Mesenchymal stem cell (in vitro differentiated cells and primary cell): ENCODE results near the gene ANXA9.

Source experiments
- DNase-seq: peaks from one replicate; pipeline ENCODE4 v3.0.0-alpha.2; 2013
- H2AFZ ChIP-seq: one replicate; pipeline ENCODE4 v1.6.1; 2013; ENCODE audit warnings: low read depth, mild to moderate bottlenecking, control low read depth, inconsistent platforms, low read length, moderate library complexity
- H2AK5ac ChIP-seq: 2 replicates; pipeline ENCODE4 v1.6.1; 2013; ENCODE audit warnings: low read length, moderate library complexity, mild to moderate bottlenecking, inconsistent platforms; ENCODE audit not compliant: severe bottlenecking
- H2BK120ac ChIP-seq: one replicate; pipeline ENCODE4 v1.6.1; 2013; ENCODE audit warnings: low read depth, mild to moderate bottlenecking, inconsistent platforms, low read length, moderate library complexity
- H2BK12ac ChIP-seq, 2 experiments: one replicate each; pipeline ENCODE4 v1.6.1; 2013; ENCODE audit warnings: inconsistent platforms in 2 of 2, low read length in 2 of 2, mild to moderate bottlenecking in 2 of 2, moderate library complexity in 2 of 2, control low read depth in 1 of 2
- H2BK15ac ChIP-seq: one replicate; pipeline ENCODE4 v1.6.1; 2013; ENCODE audit warnings: mild to moderate bottlenecking, low read depth, inconsistent platforms; ENCODE audit not compliant: poor library complexity, severe bottlenecking
- H2BK5ac ChIP-seq: 2 replicates; pipeline ENCODE4 v1.6.1; 2013; ENCODE audit warnings: low read depth, mild to moderate bottlenecking, low read length, control low read depth, inconsistent platforms; ENCODE audit not compliant: poor library complexity, severe bottlenecking
- H3K14ac ChIP-seq, 2 experiments: one replicate each; pipeline ENCODE4 v1.6.1; 2013; ENCODE audit warnings: inconsistent platforms in 2 of 2, low read length in 2 of 2, control low read depth in 1 of 2, mild to moderate bottlenecking in 1 of 2, moderate library complexity in 1 of 2
- H3K18ac ChIP-seq, 2 experiments: one replicate each; pipeline ENCODE4 v1.6.1; 2013; ENCODE audit warnings: inconsistent platforms in 2 of 2, low read length in 2 of 2, control low read depth in 1 of 2, low read depth in 1 of 2, mild to moderate bottlenecking in 1 of 2
- H3K23ac ChIP-seq, 2 experiments: one replicate each; pipeline ENCODE4 v1.6.1; 2013; ENCODE audit warnings: inconsistent platforms in 2 of 2, low read length in 2 of 2, mild to moderate bottlenecking in 2 of 2, moderate library complexity in 2 of 2, control low read depth in 1 of 2
- H3K27ac ChIP-seq: 2 replicates; pipeline ENCODE4 v1.5.1; 2013; ENCODE audit warnings: mild to moderate bottlenecking, moderate library complexity, low read length, control low read depth, inconsistent platforms; ENCODE audit not compliant: poor library complexity, severe bottlenecking
- H3K27me3 ChIP-seq, 2 experiments: 2 replicates each; pipeline versions ENCODE4 v1.6.1 to v1.7.0; 2013; ENCODE audit warnings: low read length in 2 of 2, mild to moderate bottlenecking in 2 of 2, moderate library complexity in 2 of 2, control low read depth in 1 of 2, inconsistent platforms in 1 of 2; ENCODE audit not compliant: control insufficient read depth in 1 of 2, insufficient read depth in 1 of 2
- H3K36me3 ChIP-seq, 2 experiments: 2 replicates each; pipeline versions ENCODE4 v1.6.1 to v1.7.0; 2013; ENCODE audit warnings: low read length in 2 of 2, control low read depth in 1 of 2, inconsistent platforms in 1 of 2, low read depth in 1 of 2, mild to moderate bottlenecking in 1 of 2; ENCODE audit not compliant: insufficient read depth in 2 of 2, control insufficient read depth in 1 of 2
- H3K4ac ChIP-seq, 2 experiments: one replicate each; pipeline ENCODE4 v1.6.1; 2013; ENCODE audit warnings: inconsistent platforms in 2 of 2, low read length in 2 of 2, mild to moderate bottlenecking in 2 of 2, moderate library complexity in 2 of 2, control low read depth in 1 of 2, low read depth in 1 of 2
- H3K4me1 ChIP-seq: 2 replicates; pipeline ENCODE4 v1.6.1; 2013; ENCODE audit warnings: low read depth, low read length, control low read depth; ENCODE audit not compliant: control insufficient read depth, insufficient read depth
- H3K4me2 ChIP-seq: 2 replicates; pipeline ENCODE4 v1.6.1; 2013; ENCODE audit warnings: low read length, mild to moderate bottlenecking, inconsistent platforms; ENCODE audit not compliant: poor library complexity, severe bottlenecking
- H3K4me3 ChIP-seq, 2 experiments: 2 replicates each; pipeline versions ENCODE4 v1.5.1 to v1.7.0; 2013; ENCODE audit warnings: low read length in 2 of 2, mild to moderate bottlenecking in 2 of 2, control low read depth in 1 of 2, low read depth in 1 of 2; ENCODE audit not compliant: insufficient read depth in 1 of 2
- H3K79me1 ChIP-seq: replicated peaks from 2 replicates; pipeline ENCODE4 v1.6.1; 2013; ENCODE audit warnings: mild to moderate bottlenecking, control low read depth, low read length, inconsistent platforms; ENCODE audit not compliant: poor library complexity, severe bottlenecking
- H3K9ac ChIP-seq: 2 replicates; pipeline ENCODE4 v1.7.0; 2013; ENCODE audit warnings: mild to moderate bottlenecking, low read length, moderate library complexity
- H3K9me3 ChIP-seq: 2 replicates; pipeline ENCODE4 v1.7.0; 2013; ENCODE audit warnings: mild to moderate bottlenecking, low read length; ENCODE audit not compliant: control insufficient read depth
- H4K8ac ChIP-seq: one replicate; pipeline ENCODE4 v1.6.1; 2013; ENCODE audit warnings: inconsistent platforms, mild to moderate bottlenecking, low read length, moderate library complexity
- H4K91ac ChIP-seq: one replicate; pipeline ENCODE4 v1.6.1; 2013; ENCODE audit warnings: mild to moderate bottlenecking, low read length, inconsistent platforms
- WGBS: methylation state at CpG from one replicate; pipeline ENCODE4 v1.1.7; 2013; ENCODE audit warnings: mixed read lengths; 5-methylcytosine and 5-hydroxymethylcytosine counted together

Gene ANXA9

DNA sequence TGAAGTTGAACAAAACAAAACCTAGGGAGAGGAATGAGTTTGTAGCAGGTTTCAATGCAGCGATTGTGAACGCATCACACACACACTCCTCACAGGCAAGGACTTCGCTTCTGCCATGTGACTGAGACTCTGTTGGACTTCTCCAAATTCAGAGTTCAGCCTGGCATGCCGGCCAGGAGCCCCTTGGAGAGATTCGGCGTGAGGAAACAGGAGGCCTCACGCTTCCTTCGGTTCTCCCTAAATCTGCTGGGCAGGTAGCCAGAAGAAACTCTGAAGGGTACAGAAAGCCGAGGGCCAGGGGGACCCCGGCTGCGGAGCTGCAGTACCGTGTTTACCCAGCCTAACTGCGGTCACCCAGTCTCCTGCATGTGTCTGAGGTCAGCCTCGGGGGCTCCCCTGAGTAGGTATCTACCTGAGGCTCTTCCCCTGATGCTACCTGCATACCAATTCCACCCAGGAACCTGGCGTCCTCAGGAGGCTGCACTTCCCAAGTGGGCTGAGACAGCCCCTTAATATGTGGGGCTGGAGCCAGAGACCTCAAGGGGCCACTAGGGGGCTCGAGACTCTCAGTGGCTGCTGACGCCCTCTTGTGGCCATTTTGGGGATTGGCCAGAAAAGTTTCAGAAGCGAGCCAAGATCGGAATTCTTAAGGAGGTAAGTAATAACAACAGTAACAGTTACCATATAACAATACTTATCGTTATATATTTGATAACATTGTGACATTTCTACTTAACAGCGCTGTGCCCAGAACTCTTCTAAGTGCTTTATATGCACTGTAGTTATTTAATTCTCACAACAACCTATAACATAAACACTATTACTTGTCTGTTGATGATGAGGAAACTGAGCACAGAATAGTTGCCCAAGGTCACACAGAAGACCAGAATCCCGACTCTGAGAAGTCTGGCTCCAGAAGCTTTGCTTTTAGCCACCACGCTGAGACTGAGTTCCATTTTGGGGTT, 2.7 kb upstream of the ANXA9 start:
- Histone ChIP-seq H3K27me3 (no peaks in the 10 kb centered on the region), H3K79me1 (no peaks in the 10 kb centered on the region), H3K14ac (no peak overlapping the region), H2BK120ac (no peak overlapping the region), H3K9me3 (no peaks in the 10 kb centered on the region), H2BK5ac (no peak overlapping the region), H4K91ac (no peak overlapping the region), H3K4me1 (peaks cover 28% of the 10 kb centered on the region), H4K8ac (peak overlapping the region; percentile 51), H2AFZ (peak overlapping the region; percentile 8), H3K9ac (peak overlapping the region; percentile 68), H3K36me3 (no peaks in the 10 kb centered on the region), H3K18ac (peak overlapping the region in 1 of 2 experiments; percentile 37), H3K4me3 (no peak overlapping the region), H2BK12ac (peak overlapping the region in 1 of 2 experiments; percentile 56), H3K23ac (no peak overlapping the region), H3K27ac (no peak overlapping the region), H3K4ac (no peak overlapping the region), H3K4me2 (no peak overlapping the region), H2BK15ac (peak overlapping the region; percentile 54), H2AK5ac (peak overlapping the region; percentile 92)
- peak; percentile 91 for DNase-seq
- 56% methylated on average over 18 of the region's 23 CpGs for WGBS

DNA sequence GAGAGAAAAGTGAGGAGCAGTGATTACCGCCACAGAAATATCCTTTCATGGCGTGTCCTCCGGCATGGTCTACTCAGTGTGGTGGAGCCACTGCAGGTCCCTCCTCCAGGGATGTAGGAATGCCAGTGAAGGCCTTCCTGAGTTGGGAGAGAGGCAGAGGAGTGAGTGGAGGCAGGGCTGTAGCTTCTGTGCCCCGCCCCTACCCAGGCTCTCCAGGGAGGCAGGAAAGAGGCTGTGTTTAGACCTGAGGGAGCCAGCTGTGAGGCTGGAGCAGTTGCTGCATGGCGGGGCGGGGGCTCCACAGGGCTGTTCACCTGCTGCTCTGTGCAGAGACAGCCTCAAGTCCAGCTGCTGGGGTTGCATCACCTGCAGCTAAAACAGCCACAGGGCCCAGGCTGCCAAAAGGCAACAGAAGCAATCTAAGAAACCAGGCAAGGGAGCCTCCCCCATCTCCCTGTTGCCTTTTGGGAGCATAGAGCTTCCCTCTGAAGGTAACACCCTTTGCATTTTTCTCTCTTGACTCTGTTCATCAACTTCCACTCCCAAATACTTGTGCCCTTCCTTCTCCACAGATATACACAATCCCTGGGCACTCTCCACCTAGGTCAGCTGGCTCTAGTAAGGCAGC, 801 bp upstream of the ANXA9 start:
- Histone ChIP-seq H3K4me2 (no peak overlapping the region), H2BK15ac (no peak overlapping the region), H3K27ac (no peak overlapping the region), H2AK5ac (no peak overlapping the region), H2BK5ac (no peak overlapping the region), H3K14ac (no peak overlapping the region), H3K9me3 (no peaks in the 10 kb centered on the region), H3K23ac (no peak overlapping the region), H3K27me3 (peaks cover 0 to under 1% of the 10 kb centered on the region in 2 experiments), H2AFZ (peak overlapping the region; percentile 34), H3K4ac (no peak overlapping the region), H3K36me3 (no peaks in the 10 kb centered on the region), H2BK120ac (no peak overlapping the region), H3K4me1 (peaks cover 29% of the 10 kb centered on the region), H3K18ac (no peak overlapping the region), H3K4me3 (no peak overlapping the region), H3K9ac (no peak overlapping the region), H4K91ac (no peak overlapping the region), H3K79me1 (no peaks in the 10 kb centered on the region), H2BK12ac (no peak overlapping the region), H4K8ac (peak overlapping the region; percentile 56)
- 47% methylated on average over 6 of the region's 6 CpGs for WGBS
- DNase-seq: no peak

DNA sequence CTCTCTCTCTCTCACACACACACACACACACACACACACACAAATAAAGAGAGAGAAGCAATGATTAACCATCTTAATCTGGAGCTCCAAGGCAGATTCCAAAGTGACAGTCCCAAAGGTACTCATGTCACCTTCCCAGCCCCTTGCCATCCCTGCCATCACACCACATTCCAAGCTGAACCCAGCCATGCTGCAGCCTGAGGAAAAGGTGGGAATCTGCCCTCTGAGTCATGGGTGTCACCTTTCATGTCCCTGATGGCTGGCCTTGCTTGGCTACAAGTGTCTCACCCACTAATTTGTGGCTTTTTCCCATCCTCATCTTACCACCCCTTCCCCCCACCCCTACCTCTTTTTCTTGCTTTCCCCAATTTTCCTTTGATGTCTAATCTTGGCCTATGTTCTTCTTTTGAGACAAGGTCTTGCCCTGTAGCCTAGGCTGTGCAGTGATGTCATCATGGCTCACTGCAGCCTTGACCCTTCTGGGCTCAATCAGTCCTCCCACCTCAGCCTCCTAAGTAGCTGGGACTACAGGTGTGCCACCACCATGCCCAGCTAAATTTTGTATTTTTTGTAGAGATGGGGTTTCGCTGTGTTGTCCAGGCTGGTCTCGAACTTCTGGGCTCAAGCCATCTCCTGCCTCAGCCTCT, 3.2 kb downstream of the ANXA9 start:
- H3K14ac ChIP-seq: no peak overlapping the region
- no peak overlapping the region for H3K4ac ChIP-seq
- no peaks in the 10 kb centered on the region for H3K36me3 ChIP-seq
- H2BK5ac ChIP-seq: no peak overlapping the region
- H3K9ac ChIP-seq: no peak overlapping the region
- no peak overlapping the region for H4K8ac ChIP-seq
- no peaks in the 10 kb centered on the region for H3K79me1 ChIP-seq
- no peak overlapping the region for H2BK120ac ChIP-seq
- H3K4me3 ChIP-seq: no peak overlapping the region
- WGBS: 92% methylated on average over 2 of the region's 2 CpGs
- DNase-seq: no peak
- H2BK12ac ChIP-seq: no peak overlapping the region
- H3K18ac ChIP-seq: no peak overlapping the region
- no peak overlapping the region for H3K23ac ChIP-seq
- H3K4me1 ChIP-seq: peaks cover 20% of the 10 kb centered on the region
- H2AFZ ChIP-seq: no peak overlapping the region
- H3K9me3 ChIP-seq: no peaks in the 10 kb centered on the region
- H3K27me3 ChIP-seq: peaks cover 0 to 3% of the 10 kb centered on the region in 2 experiments
- no peak overlapping the region for H2BK15ac ChIP-seq
- H3K4me2 ChIP-seq: no peak overlapping the region
- H4K91ac ChIP-seq: no peak overlapping the region
- H3K27ac ChIP-seq: no peak overlapping the region
- no peak overlapping the region for H2AK5ac ChIP-seq

DNA sequence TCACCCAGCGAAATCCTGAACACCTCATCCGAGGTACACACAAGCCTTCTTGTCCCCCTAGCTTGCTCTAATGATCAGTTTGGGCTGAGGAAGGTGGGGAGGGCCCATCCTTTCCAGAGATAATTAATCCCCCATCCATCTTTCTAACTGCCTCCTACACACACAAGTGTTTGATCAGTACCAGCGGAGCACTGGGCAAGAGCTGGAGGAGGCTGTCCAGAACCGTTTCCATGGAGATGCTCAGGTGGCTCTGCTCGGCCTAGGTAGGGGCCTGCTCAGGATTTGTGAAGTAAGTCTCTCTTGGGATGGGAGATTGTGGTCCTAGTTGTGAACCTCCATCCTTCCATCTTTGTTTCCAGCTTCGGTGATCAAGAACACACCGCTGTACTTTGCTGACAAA, 5.8 kb downstream of the ANXA9 start:
- H2AK5ac ChIP-seq: no peak overlapping the region
- H3K27me3 ChIP-seq: peaks cover 0 to 3% of the 10 kb centered on the region in 2 experiments
- H4K91ac ChIP-seq: no peak overlapping the region
- 85% methylated on average over 4 of the region's 7 CpGs for WGBS
- no peak overlapping the region for H2BK120ac ChIP-seq
- no peak overlapping the region for H3K4ac ChIP-seq
- H2AFZ ChIP-seq: no peak overlapping the region
- no peak for DNase-seq
- H2BK5ac ChIP-seq: no peak overlapping the region
- no peaks in the 10 kb centered on the region for H3K9me3 ChIP-seq
- peaks cover 7% of the 10 kb centered on the region for H3K4me1 ChIP-seq
- no peaks in the 10 kb centered on the region for H3K79me1 ChIP-seq
- no peak overlapping the region for H3K23ac ChIP-seq
- H2BK12ac ChIP-seq: no peak overlapping the region
- H3K14ac ChIP-seq: no peak overlapping the region
- no peak overlapping the region for H4K8ac ChIP-seq
- no peak overlapping the region for H3K4me3 ChIP-seq
- H3K4me2 ChIP-seq: no peak overlapping the region
- H2BK15ac ChIP-seq: no peak overlapping the region
- no peak overlapping the region for H3K27ac ChIP-seq
- no peak overlapping the region for H3K18ac ChIP-seq
- H3K9ac ChIP-seq: no peak overlapping the region
- no peaks in the 10 kb centered on the region for H3K36me3 ChIP-seq
